Endodermal cell (in vitro differentiated cells): ENCODE measurements around the gene RCC1. TPM values are rescaled to one million over a fixed set of nuclear protein-coding genes. Genes with fewer than 3 reads are reported as not detected.
"Not testable (repeated sequence)": the region's sequence is repeated elsewhere in the genome, so short reads cannot be mapped to it uniquely, and the experiment has no call there.

Source experiments
- DNase-seq: peaks from one replicate; pipeline ENCODE4 v3.0.0-alpha.2; 2017
- H3K27ac ChIP-seq: 2 replicates; pipeline ENCODE4 v1.5.1; 2013; ENCODE audit warnings: mild to moderate bottlenecking, low read depth, low read length, moderate library complexity
- H3K27me3 ChIP-seq: 2 replicates; pipeline ENCODE4 v1.6.1; 2013; ENCODE audit warnings: mild to moderate bottlenecking, low read length, moderate library complexity; ENCODE audit not compliant: insufficient read depth, control insufficient read depth, poor library complexity, severe bottlenecking
- H3K36me3 ChIP-seq: 2 replicates; pipeline ENCODE4 v1.7.0; 2013; ENCODE audit warnings: mild to moderate bottlenecking, low read length, moderate library complexity; ENCODE audit not compliant: control insufficient read depth, insufficient read depth
- H3K4me1 ChIP-seq: one replicate; pipeline ENCODE4 v1.7.0; 2013; ENCODE audit warnings: low read length; ENCODE audit not compliant: control insufficient read depth, insufficient read depth
- H3K4me3 ChIP-seq: 2 replicates; pipeline ENCODE4 v1.5.1; 2013; ENCODE audit warnings: mild to moderate bottlenecking, low read length, moderate library complexity
- H3K9ac ChIP-seq: 2 replicates; pipeline ENCODE4 v1.6.1; 2013; ENCODE audit warnings: mild to moderate bottlenecking, low read length, moderate library complexity; ENCODE audit not compliant: poor library complexity, severe bottlenecking; ENCODE audit errors: extremely low read depth
- H3K9me3 ChIP-seq: 2 replicates; pipeline ENCODE4 v1.6.1; 2013; ENCODE audit warnings: mild to moderate bottlenecking, low read length, moderate library complexity; ENCODE audit not compliant: control insufficient read depth
- H3K27ac Mint-ChIP-seq: 2 replicates; pipeline ENCODE4 v1.8.0; 2020; ENCODE audit warnings: mixed read lengths
- H3K27me3 Mint-ChIP-seq: 2 replicates; pipeline ENCODE4 v1.8.0; 2021; ENCODE audit warnings: mild to moderate bottlenecking, mixed read lengths; ENCODE audit not compliant: insufficient read depth
- H3K36me3 Mint-ChIP-seq: 2 replicates; pipeline ENCODE4 v1.8.0; 2020; ENCODE audit warnings: low read depth, mixed read lengths
- H3K4me1 Mint-ChIP-seq: 2 replicates; pipeline ENCODE4 v1.8.0; 2020; ENCODE audit warnings: mixed read lengths
- H3K4me3 Mint-ChIP-seq: 2 replicates; pipeline ENCODE4 v1.8.0; 2020; ENCODE audit warnings: mild to moderate bottlenecking, moderate library complexity, mixed read lengths
- H3K9me3 Mint-ChIP-seq: 2 replicates; pipeline ENCODE4 v1.8.0; 2020; ENCODE audit warnings: mild to moderate bottlenecking, mixed read lengths
- CTCF ChIP-seq: fragments of 200-600 bp; sonication (generic); conservative IDR thresholded peaks from 2 replicates; pipeline ENCODE4 v1.5.0; 2021; ENCODE audit warnings: antibody characterized with exemption, mild to moderate bottlenecking
- WGBS, 2 experiments: methylation state at CpG; one replicate each; pipeline versions ENCODE4 v1.1.5 to v1.1.7; 2013; ENCODE audit warnings: missing lambda C conversion rate in 2 of 2, mixed read lengths in 1 of 2; ENCODE audit not compliant: insufficient coverage in 1 of 2, insufficient read length in 1 of 2; 5-methylcytosine and 5-hydroxymethylcytosine counted together
- total RNA-seq, 2 donors: library from RNA; stranded (reverse); fragmentation: NEBNext Ultra II Directional in 1 of 2; extraction: Animal tissue kit (Norgen Biotek cat#: 25700) in 1 of 2; gene quantifications; 2 replicates in 1 of 2; 3 replicates in 1 of 2; pipeline ENCODE4 v1.2.1, GENCODE V29; 2021

The RCC1 gene
- total RNA-seq, 2 donors from 2014 or later = 55.4 to 65.3 TPM

- Mint-ChIP-seq H3K4me1 (no peaks in the 10 kb centered on the region), H3K27ac (no peak overlapping the region), H3K36me3 (peaks cover 54% of the 10 kb centered on the region), H3K9me3 (no peaks in the 10 kb centered on the region), H3K27me3 (no peaks in the 10 kb centered on the region), H3K4me3 (no peak overlapping the region)
- Histone ChIP-seq H3K27me3 (no peaks in the 10 kb centered on the region), H3K36me3 (peaks cover 46% of the 10 kb centered on the region), H3K4me1 (no peaks in the 10 kb centered on the region), H3K27ac (no peak overlapping the region), H3K9me3 (no peaks in the 10 kb centered on the region), H3K4me3 (no peak overlapping the region), H3K9ac (no peak overlapping the region)
- WGBS, 2 experiments = 90 to 96% methylated on average over 2 to 4 of the region's 4 CpGs
- no peak for DNase-seq
- TF ChIP-seq CTCF = no peak
These were observed 66.1 kb downstream of the RCC1 start for GRCh38 chr1:28571911-28572310.

- peaks cover 44% of the 10 kb centered on the region for H3K36me3 ChIP-seq
- H3K27me3 Mint-ChIP-seq, H3K27me3 ChIP-seq, H3K4me1 Mint-ChIP-seq, DNase-seq, H3K9me3 ChIP-seq, H3K27ac ChIP-seq, H3K9ac ChIP-seq, H3K4me3 ChIP-seq, H3K4me1 ChIP-seq, H3K4me3 Mint-ChIP-seq, H3K27ac Mint-ChIP-seq, H3K9me3 Mint-ChIP-seq: not testable (repeated sequence)
- WGBS, 2 experiments = 85 to 91% methylated on average over 6 to 10 of the region's 12 CpGs
- peaks cover 48% of the 10 kb centered on the region for H3K36me3 Mint-ChIP-seq
These were observed 67.0 kb downstream of the RCC1 start for GRCh38 chr1:28572891-28573290.

- no peaks in the 10 kb centered on the region for H3K27me3 ChIP-seq
- no peaks in the 10 kb centered on the region for H3K9me3 ChIP-seq
- Mint-ChIP-seq H3K27ac (no peak overlapping the region), H3K36me3 (peaks cover 48% of the 10 kb centered on the region), H3K9me3 (no peaks in the 10 kb centered on the region), H3K27me3 (no peaks in the 10 kb centered on the region), H3K4me1 (no peaks in the 10 kb centered on the region), H3K4me3 (no peak overlapping the region)
- H3K9ac ChIP-seq = no peak overlapping the region
- no peak for TF ChIP-seq CTCF
- H3K27ac ChIP-seq = no peak overlapping the region
- H3K36me3 ChIP-seq = peaks cover 44% of the 10 kb centered on the region
- H3K4me1 ChIP-seq = no peaks in the 10 kb centered on the region
- WGBS, 2 experiments = 95% methylated on average over 11 of the region's 11 CpGs
- no peak overlapping the region for H3K4me3 ChIP-seq
- DNase-seq = no peak
These were observed 67.7 kb downstream of the RCC1 start for GRCh38 chr1:28573564-28573963.

GRCh38 chr1:28577052-28577678 is 71.3 kb downstream of the RCC1 start:
- H3K36me3 ChIP-seq = peaks cover 52% of the 10 kb centered on the region
- no peak for DNase-seq
- no peak overlapping the region for H3K4me3 ChIP-seq
- Mint-ChIP-seq H3K4me1 (peaks cover 16% of the 10 kb centered on the region), H3K9me3 (no peaks in the 10 kb centered on the region), H3K27ac (no peak overlapping the region), H3K27me3 (peaks cover 3% of the 10 kb centered on the region), H3K4me3 (no peak overlapping the region), H3K36me3 (peaks cover 50% of the 10 kb centered on the region)
- H3K4me1 ChIP-seq = no peaks in the 10 kb centered on the region
- TF ChIP-seq CTCF = no peak
- WGBS, 2 experiments = 86 to 88% methylated on average over 1 of the region's 1 CpG
- no peak overlapping the region for H3K9ac ChIP-seq
- H3K9me3 ChIP-seq = no peaks in the 10 kb centered on the region
- H3K27ac ChIP-seq = no peak overlapping the region
- H3K27me3 ChIP-seq = peaks cover 2% of the 10 kb centered on the region
